ENCODE data around the gene HSPA2.
"Not testable (repeated sequence)": the region's sequence is repeated elsewhere in the genome, so short reads cannot be mapped to it uniquely, and the experiment has no call there.

The HSPA2 gene

GRCh38 chr14:64516969-64517368, 23.6 kb upstream of the HSPA2 start:
- no peak for DNase-seq

- DNase-seq, result not testable (repeated sequence)
These were observed 22.9 kb upstream of the HSPA2 start for GRCh38 chr14:64517667-64518066.

- DNase-seq, result no peak
These were observed 22.3 kb upstream of the HSPA2 start for GRCh38 chr14:64518229-64518628.

GRCh38 chr14:64520699-64521098, 19.8 kb upstream of the HSPA2 start:
- DNase-seq, result no peak

GRCh38 chr14:64522591-64523355, 17.8 kb upstream of the HSPA2 start:
- no peak for DNase-seq

- DNase-seq, result no peak
These were observed 15.2 kb upstream of the HSPA2 start for GRCh38 chr14:64525354-64525753.

GRCh38 chr14:64531567-64531966, 9.0 kb upstream of the HSPA2 start:
- no peak for DNase-seq

GRCh38 chr14:64536488-64537245, 3.9 kb upstream of the HSPA2 start:
- peak; percentile 72 for DNase-seq

- peak; percentile 23 for DNase-seq
These were observed 875 bp downstream of the HSPA2 start for GRCh38 chr14:64541261-64541971.

- DNase-seq, result no peak
These were observed 1.7 kb downstream of the HSPA2 start for GRCh38 chr14:64541972-64542835.

GRCh38 chr14:64542836-64543201, 2.3 kb downstream of the HSPA2 start:
- DNase-seq, result no peak

- DNase-seq, result no peak
These were observed 4.2 kb downstream of the HSPA2 start for GRCh38 chr14:64544607-64545312.

- no peak for DNase-seq
These were observed 8.5 kb downstream of the HSPA2 start for GRCh38 chr14:64549016-64549415.

GRCh38 chr14:64549791-64550620, 9.5 kb downstream of the HSPA2 start, which contains the start of gene PPP1R36:
PPP1R36 (plus strand) TSS chr14:64549961; CDS start chr14:64549998, 37 bp downstream.
- DNase-seq, result no peak

GRCh38 chr14:64550621-64551333, 10.2 kb downstream of the HSPA2 start:
- no peak for DNase-seq

GRCh38 chr14:64554556-64554955, 14.0 kb downstream of the HSPA2 start:
- no peak for DNase-seq

- DNase-seq, result peak; percentile 80
These were observed 16.0 kb downstream of the HSPA2 start for GRCh38 chr14:64556526-64556925.

- DNase-seq, result not testable (repeated sequence)
These were observed 17.7 kb downstream of the HSPA2 start for GRCh38 chr14:64558216-64558615.

GRCh38 chr14:64561631-64562030, 21.1 kb downstream of the HSPA2 start:
- DNase-seq, result no peak

- no peak for DNase-seq
These were observed 21.9 kb downstream of the HSPA2 start for GRCh38 chr14:64562436-64562835.

Measured in fibroblast of upper back skin (primary cell).